ENCODE results near the gene RBBP9.

DNA sequence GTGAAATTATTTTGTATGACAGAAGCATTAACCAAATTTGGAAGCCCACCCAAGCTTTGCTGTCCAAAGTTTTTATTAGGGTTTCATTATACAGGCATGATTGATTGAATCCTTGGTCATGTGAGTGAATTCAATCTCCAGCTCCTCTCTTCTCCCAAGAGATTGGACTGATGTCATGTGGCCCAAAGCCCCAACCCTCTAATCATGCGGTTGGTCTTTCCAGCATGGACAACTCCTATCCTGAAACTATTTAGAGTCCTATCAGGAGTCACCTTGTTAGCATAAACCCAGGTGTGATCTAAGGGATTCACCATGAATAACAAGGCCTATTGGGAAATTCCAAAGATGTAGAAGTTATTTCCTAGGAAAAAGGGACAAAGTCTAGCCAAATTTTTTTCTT is 19.2 kb downstream of the RBBP9 start:
- TF ChIP-seq, protein P1, sequence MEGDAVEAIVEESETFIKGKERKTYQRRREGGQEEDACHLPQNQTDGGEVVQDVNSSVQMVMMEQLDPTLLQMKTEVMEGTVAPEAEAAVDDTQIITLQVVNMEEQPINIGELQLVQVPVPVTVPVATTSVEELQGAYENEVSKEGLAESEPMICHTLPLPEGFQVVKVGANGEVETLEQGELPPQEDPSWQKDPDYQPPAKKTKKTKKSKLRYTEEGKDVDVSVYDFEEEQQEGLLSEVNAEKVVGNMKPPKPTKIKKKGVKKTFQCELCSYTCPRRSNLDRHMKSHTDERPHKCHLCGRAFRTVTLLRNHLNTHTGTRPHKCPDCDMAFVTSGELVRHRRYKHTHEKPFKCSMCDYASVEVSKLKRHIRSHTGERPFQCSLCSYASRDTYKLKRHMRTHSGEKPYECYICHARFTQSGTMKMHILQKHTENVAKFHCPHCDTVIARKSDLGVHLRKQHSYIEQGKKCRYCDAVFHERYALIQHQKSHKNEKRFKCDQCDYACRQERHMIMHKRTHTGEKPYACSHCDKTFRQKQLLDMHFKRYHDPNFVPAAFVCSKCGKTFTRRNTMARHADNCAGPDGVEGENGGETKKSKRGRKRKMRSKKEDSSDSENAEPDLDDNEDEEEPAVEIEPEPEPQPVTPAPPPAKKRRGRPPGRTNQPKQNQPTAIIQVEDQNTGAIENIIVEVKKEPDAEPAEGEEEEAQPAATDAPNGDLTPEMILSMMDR (IDR thresholded peaks at IDR 0.05), result no peak
- no peak for TF ChIP-seq POLR2A (IDR thresholded peaks at IDR 0.05)

All from testis (tissue), 2 donors.